Vagina (tissue), 2 donors: ENCODE measurements around the gene LARP7.

Experiments
- POLR2A ChIP-seq, 2 donors: fragments of 450-650 bp; IDR thresholded peaks; one replicate each; pipeline ENCODE4 v1.6.1; 2017; ENCODE audit warnings: antibody characterized with exemption in 2 of 2, mild to moderate bottlenecking in 2 of 2, moderate library complexity in 2 of 2
- TF ChIP-seq, protein P1 (sequence below), 3 experiments: fragments of 450-650 bp in 2 of 3; fragments of 200-600 bp in 1 of 3; sonication (generic) in 1 of 3; IDR thresholded peaks; one replicate each; pipeline ENCODE4 v1.5.1; 2017 to 2019; ENCODE audit warnings: antibody characterized with exemption in 3 of 3, mild to moderate bottlenecking in 2 of 3, moderate library complexity in 2 of 3

DNA sequence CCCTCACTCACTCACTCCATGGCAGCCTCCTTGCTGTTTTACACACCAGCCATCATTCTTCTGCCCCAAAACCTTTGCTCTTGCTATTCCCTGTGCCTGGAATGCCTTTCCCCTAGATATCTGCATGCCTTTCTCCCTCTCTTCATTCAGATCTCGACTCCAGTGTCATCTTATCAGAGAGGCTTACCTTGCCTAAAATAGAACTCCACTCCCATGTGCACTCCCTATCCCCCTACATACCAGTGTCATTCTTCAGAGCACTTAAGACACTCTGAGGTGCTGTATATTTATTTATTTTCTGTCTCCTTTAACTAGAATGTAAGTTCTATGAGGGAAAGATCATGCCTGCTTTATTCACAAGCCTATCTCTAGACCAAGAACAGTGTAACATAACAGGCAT is 45.4 kb upstream of the LARP7 start:
- no peak for TF ChIP-seq POLR2A (IDR thresholded peaks at IDR 0.05)
- TF ChIP-seq, protein P1, sequence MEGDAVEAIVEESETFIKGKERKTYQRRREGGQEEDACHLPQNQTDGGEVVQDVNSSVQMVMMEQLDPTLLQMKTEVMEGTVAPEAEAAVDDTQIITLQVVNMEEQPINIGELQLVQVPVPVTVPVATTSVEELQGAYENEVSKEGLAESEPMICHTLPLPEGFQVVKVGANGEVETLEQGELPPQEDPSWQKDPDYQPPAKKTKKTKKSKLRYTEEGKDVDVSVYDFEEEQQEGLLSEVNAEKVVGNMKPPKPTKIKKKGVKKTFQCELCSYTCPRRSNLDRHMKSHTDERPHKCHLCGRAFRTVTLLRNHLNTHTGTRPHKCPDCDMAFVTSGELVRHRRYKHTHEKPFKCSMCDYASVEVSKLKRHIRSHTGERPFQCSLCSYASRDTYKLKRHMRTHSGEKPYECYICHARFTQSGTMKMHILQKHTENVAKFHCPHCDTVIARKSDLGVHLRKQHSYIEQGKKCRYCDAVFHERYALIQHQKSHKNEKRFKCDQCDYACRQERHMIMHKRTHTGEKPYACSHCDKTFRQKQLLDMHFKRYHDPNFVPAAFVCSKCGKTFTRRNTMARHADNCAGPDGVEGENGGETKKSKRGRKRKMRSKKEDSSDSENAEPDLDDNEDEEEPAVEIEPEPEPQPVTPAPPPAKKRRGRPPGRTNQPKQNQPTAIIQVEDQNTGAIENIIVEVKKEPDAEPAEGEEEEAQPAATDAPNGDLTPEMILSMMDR (IDR thresholded peaks at IDR 0.05) = no peak
